Keratinocyte (primary cell): ENCODE results near the gene ARMH3. TPM values are rescaled to one million over a fixed set of nuclear protein-coding genes. Genes with fewer than 3 reads are reported as not detected.

Experiments used
- DNase-seq: peaks from one replicate; pipeline ENCODE4 v3.0.0-alpha.2; 2011; ENCODE audit warnings: low read depth, missing footprints, low spot score
- FAIRE-seq: peaks from 2 replicates; lab custom pipeline; 2011; peaks lifted over from hg19 to GRCh38; lab: Jason Lieb, UNC
- H2AFZ ChIP-seq: 2 replicates; pipeline ENCODE4 v1.6.0; 2012; ENCODE audit warnings: low read length, control low read depth, inconsistent platforms; ENCODE audit not compliant: control insufficient read depth
- H3K27ac ChIP-seq: 2 replicates; pipeline ENCODE4 v1.5.1; 2011; ENCODE audit warnings: low read length; ENCODE audit not compliant: control insufficient read depth, insufficient read depth
- H3K27me3 ChIP-seq: 3 replicates; pipeline ENCODE4 v1.6.0; 2011; ENCODE audit warnings: low read length; ENCODE audit not compliant: control insufficient read depth, insufficient read depth; ENCODE audit errors: extremely low read depth
- H3K36me3 ChIP-seq, 2 experiments: 2 replicates in 1 of 2; 3 replicates in 1 of 2; pipeline ENCODE4 v1.5.1; 2011; ENCODE audit warnings: low read length in 2 of 2, mild to moderate bottlenecking in 1 of 2; ENCODE audit not compliant: control insufficient read depth in 2 of 2, insufficient read depth in 2 of 2; ENCODE audit errors: extremely low read depth in 1 of 2
- H3K4me1 ChIP-seq: 3 replicates; pipeline ENCODE4 v1.5.1; 2011; ENCODE audit warnings: low read length; ENCODE audit not compliant: control insufficient read depth, insufficient read depth; ENCODE audit errors: extremely low read depth
- H3K4me2 ChIP-seq: 3 replicates; pipeline ENCODE4 v1.6.0; 2011; ENCODE audit warnings: low read depth, low read length; ENCODE audit not compliant: control insufficient read depth, insufficient read depth; ENCODE audit errors: extremely low read depth
- H3K4me3 ChIP-seq, 3 experiments: fragments of 200-600 bp in 1 of 3; sonication (generic) in 1 of 3; 2 replicates in 2 of 3; 3 replicates in 1 of 3; pipeline ENCODE4 v1.5.1; 2011 to 2016; ENCODE audit warnings: low read length in 3 of 3, mild to moderate bottlenecking in 3 of 3, control low read depth in 2 of 3, inconsistent platforms in 1 of 3, low read depth in 1 of 3, mixed read lengths in 1 of 3, mixed run types in 1 of 3, moderate library complexity in 1 of 3; ENCODE audit not compliant: control insufficient read depth in 2 of 3, insufficient read depth in 2 of 3; ENCODE audit errors: extremely low read depth in 1 of 3
- H3K79me2 ChIP-seq: 2 replicates; pipeline ENCODE4 v1.6.0; 2012; ENCODE audit warnings: low read length; ENCODE audit not compliant: control insufficient read depth, insufficient read depth
- H3K9ac ChIP-seq: 3 replicates; pipeline ENCODE4 v1.6.0; 2011; ENCODE audit warnings: low read length; ENCODE audit not compliant: control insufficient read depth, insufficient read depth; ENCODE audit errors: extremely low read depth
- H3K9me1 ChIP-seq: 3 replicates; pipeline ENCODE4 v1.6.0; 2011; ENCODE audit warnings: low read length; ENCODE audit not compliant: control insufficient read depth, insufficient read depth; ENCODE audit errors: extremely low read depth
- H3K9me3 ChIP-seq: 2 replicates; pipeline ENCODE4 v1.5.1; 2012; ENCODE audit warnings: low read depth, low read length; ENCODE audit not compliant: control insufficient read depth
- H4K20me1 ChIP-seq: 3 replicates; pipeline ENCODE4 v1.6.0; 2011; ENCODE audit warnings: low read length; ENCODE audit not compliant: control insufficient read depth, insufficient read depth; ENCODE audit errors: extremely low read depth
- EZH2 ChIP-seq: IDR thresholded peaks from one replicate; pipeline ENCODE4 v1.6.1; 2012; ENCODE audit warnings: inconsistent platforms, mild to moderate bottlenecking, low read length, moderate library complexity
- dilution Hi-C: fragments of 300-500 bp; cut with MboI; formaldehyde crosslinking; loops from one replicate; pipeline ENCODE4 v1.7.0; 2020; ENCODE audit warnings: low sequenced_read_pairs; ENCODE audit not compliant: extremely low pct_ligation_motif_present
- polyA plus RNA-seq, 5 experiments: library from polyadenylated mRNA; depleted of rRNA in 3 of 5; stranded (reverse) in 3 of 5; stranded (forward) in 1 of 5; unstranded in 1 of 5; fragments of >200 nt; gene quantifications; 1 replicate in 1 of 5; 2 replicates in 3 of 5; 3 replicates in 1 of 5; pipeline versions ENCODE4 v1.2.1 to v1.2.3, GENCODE V29; 2011 to 2012; ENCODE audit warnings: missing spikeins in 2 of 5, low read depth in 1 of 5, low replicate concordance in 1 of 5
- TF ChIP-seq, protein P1 (sequence below), 3 experiments: IDR thresholded peaks in 1 of 3; conservative IDR thresholded peaks in 1 of 3; optimal IDR thresholded peaks in 1 of 3; 2 replicates in 2 of 3; 3 replicates in 1 of 3; pipeline versions ENCODE3 to v1.5.1; 2011; ENCODE audit warnings: low read length in 3 of 3, mild to moderate bottlenecking in 3 of 3, moderate library complexity in 2 of 3, control low read depth in 1 of 3, inconsistent platforms in 1 of 3; ENCODE audit not compliant: insufficient read depth in 2 of 3; ENCODE audit errors: extremely low read depth in 1 of 3

Gene ARMH3
- polyA plus RNA-seq, 1 donor (not counting 4 experiments of a cell fraction or from before 2014, with no cell fraction given) = 25.3 TPM

DNA sequence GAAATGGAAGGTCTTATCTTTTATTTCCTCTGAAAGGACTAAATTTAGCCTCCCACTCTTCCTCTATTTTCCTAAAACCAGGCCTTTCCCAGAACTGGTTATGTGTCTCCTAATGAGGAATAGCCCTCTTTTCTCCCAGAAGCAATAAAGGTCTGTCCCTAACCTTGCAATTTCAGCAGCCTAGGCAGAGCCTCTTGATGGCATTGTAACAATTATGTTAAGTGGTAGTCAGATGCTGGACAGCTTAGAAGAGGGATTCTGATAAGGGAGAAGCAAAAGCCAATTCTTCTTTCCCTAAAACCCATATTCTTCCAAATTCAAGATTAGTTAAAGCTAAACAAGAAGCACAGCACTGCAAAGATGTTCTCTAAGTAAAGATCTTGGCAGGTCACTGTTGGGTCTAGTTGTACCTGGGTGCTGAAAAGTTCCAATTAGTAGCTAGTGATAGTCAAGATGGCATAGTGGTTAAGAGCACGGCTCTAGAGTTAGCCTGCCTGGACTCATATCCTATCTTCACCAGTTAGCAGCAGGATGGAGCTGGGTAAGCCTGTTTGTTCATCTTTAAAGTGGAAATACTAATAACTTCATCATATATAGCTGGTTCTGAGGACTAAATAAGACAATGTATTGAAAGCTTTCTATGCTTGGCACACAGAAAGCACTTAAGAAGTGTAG, 198.0 kb downstream of the ARMH3 start:
- Histone ChIP-seq H3K27ac (no peak overlapping the region), H3K9me3 (no peaks in the 10 kb centered on the region), H3K9ac (no peak overlapping the region), H3K4me1 (no peaks in the 10 kb centered on the region), H4K20me1 (no peaks in the 10 kb centered on the region), H3K36me3 (peaks cover 0 to 1% of the 10 kb centered on the region in 2 experiments), H3K27me3 (no peaks in the 10 kb centered on the region), H2AFZ (no peak overlapping the region), H3K9me1 (peaks cover 6% of the 10 kb centered on the region), H3K4me3 (no peak overlapping the region), H3K79me2 (no peaks in the 10 kb centered on the region), H3K4me2 (no peak overlapping the region)
- DNase-seq (no peak), FAIRE-seq (no peak)
- no peak for TF ChIP-seq EZH2
- TF ChIP-seq, protein P1, sequence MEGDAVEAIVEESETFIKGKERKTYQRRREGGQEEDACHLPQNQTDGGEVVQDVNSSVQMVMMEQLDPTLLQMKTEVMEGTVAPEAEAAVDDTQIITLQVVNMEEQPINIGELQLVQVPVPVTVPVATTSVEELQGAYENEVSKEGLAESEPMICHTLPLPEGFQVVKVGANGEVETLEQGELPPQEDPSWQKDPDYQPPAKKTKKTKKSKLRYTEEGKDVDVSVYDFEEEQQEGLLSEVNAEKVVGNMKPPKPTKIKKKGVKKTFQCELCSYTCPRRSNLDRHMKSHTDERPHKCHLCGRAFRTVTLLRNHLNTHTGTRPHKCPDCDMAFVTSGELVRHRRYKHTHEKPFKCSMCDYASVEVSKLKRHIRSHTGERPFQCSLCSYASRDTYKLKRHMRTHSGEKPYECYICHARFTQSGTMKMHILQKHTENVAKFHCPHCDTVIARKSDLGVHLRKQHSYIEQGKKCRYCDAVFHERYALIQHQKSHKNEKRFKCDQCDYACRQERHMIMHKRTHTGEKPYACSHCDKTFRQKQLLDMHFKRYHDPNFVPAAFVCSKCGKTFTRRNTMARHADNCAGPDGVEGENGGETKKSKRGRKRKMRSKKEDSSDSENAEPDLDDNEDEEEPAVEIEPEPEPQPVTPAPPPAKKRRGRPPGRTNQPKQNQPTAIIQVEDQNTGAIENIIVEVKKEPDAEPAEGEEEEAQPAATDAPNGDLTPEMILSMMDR (optimal IDR thresholded peaks at IDR 0.05 in 1 of 3, IDR thresholded peaks at IDR 0.05 in 1 of 3, conservative IDR thresholded peaks at IDR 0.05 in 1 of 3; ENCODE audit: extremely low read depth in 1 of 3, insufficient read depth in 2 of 3, low read length in 3 of 3) = no peak
- dilution Hi-C loops = no loop called here

DNA sequence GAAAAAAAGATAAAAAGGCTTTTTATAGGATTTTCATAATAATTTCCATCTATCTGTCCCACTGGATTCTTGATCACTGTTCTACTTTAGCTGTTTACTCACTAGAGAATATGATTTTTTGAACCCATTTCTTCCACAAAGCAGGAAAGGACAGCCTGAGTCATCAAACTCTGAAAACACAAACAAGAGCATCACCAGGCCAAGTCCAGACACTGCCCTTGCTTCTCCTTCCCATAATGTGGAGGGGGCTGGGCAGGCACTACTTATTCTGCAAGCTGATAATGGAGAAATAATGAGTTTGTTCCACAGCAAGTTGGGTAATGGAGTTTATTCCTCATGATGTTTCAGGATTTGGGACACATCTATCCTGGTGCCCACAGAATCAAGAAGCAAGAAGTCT, 199.3 kb downstream of the ARMH3 start:
- no peaks in the 10 kb centered on the region for H4K20me1 ChIP-seq
- peaks cover 0 to 1% of the 10 kb centered on the region in 2 experiments for H3K36me3 ChIP-seq
- no peak overlapping the region for H3K4me2 ChIP-seq
- peaks cover 6% of the 10 kb centered on the region for H3K9me1 ChIP-seq
- no peaks in the 10 kb centered on the region for H3K4me1 ChIP-seq
- no peak for DNase-seq
- no peak overlapping the region for H3K27ac ChIP-seq
- H3K9ac ChIP-seq = no peak overlapping the region
- no peak for FAIRE-seq
- H3K9me3 ChIP-seq = no peaks in the 10 kb centered on the region
- H3K4me3 ChIP-seq = no peak overlapping the region
- dilution Hi-C loops = no loop called here
- H3K27me3 ChIP-seq = no peaks in the 10 kb centered on the region
- TF ChIP-seq EZH2 = no peak
- TF ChIP-seq, protein P1 (optimal IDR thresholded peaks at IDR 0.05 in 1 of 3, IDR thresholded peaks at IDR 0.05 in 1 of 3, conservative IDR thresholded peaks at IDR 0.05 in 1 of 3; ENCODE audit: extremely low read depth in 1 of 3, insufficient read depth in 2 of 3, low read length in 3 of 3) = no peak
- no peak overlapping the region for H2AFZ ChIP-seq
- no peaks in the 10 kb centered on the region for H3K79me2 ChIP-seq
